Vagina (tissue), 2 donors: ENCODE results near the gene C1orf174.

Experiments used
- POLR2A ChIP-seq, 2 donors: fragments of 450-650 bp; IDR thresholded peaks; one replicate each; pipeline ENCODE4 v1.6.1; 2017; ENCODE audit warnings: antibody characterized with exemption in 2 of 2, mild to moderate bottlenecking in 2 of 2, moderate library complexity in 2 of 2
- TF ChIP-seq, protein P1 (sequence below), 3 experiments: fragments of 450-650 bp in 2 of 3; fragments of 200-600 bp in 1 of 3; sonication (generic) in 1 of 3; IDR thresholded peaks; one replicate each; pipeline ENCODE4 v1.5.1; 2017 to 2019; ENCODE audit warnings: antibody characterized with exemption in 3 of 3, mild to moderate bottlenecking in 2 of 3, moderate library complexity in 2 of 3

DNA sequence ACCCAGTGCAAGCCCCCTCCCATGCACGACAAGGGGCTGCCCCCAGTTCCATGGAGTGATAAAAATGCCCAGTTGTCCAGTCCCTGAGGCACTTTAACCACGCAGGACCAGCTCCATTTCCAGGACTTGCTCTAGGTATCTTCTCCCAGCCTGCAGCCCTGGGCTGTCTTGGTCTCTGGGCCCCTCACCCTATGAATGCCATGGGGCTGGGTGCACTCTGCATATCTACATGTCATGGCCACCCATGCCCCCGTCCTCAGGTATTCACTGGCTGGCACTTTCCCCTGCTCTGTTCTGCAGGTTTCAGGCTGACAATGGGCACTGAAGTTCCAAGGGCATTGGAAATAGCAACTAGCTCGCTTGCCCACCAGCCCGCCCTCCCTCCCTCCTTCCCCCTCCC is 19.6 kb upstream of the C1orf174 start:
- TF ChIP-seq, protein P1, sequence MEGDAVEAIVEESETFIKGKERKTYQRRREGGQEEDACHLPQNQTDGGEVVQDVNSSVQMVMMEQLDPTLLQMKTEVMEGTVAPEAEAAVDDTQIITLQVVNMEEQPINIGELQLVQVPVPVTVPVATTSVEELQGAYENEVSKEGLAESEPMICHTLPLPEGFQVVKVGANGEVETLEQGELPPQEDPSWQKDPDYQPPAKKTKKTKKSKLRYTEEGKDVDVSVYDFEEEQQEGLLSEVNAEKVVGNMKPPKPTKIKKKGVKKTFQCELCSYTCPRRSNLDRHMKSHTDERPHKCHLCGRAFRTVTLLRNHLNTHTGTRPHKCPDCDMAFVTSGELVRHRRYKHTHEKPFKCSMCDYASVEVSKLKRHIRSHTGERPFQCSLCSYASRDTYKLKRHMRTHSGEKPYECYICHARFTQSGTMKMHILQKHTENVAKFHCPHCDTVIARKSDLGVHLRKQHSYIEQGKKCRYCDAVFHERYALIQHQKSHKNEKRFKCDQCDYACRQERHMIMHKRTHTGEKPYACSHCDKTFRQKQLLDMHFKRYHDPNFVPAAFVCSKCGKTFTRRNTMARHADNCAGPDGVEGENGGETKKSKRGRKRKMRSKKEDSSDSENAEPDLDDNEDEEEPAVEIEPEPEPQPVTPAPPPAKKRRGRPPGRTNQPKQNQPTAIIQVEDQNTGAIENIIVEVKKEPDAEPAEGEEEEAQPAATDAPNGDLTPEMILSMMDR (IDR thresholded peaks at IDR 0.05), result no peak
- no peak for TF ChIP-seq POLR2A (IDR thresholded peaks at IDR 0.05)
